ENCODE results near the gene FAM217A. TPM values are rescaled to one million over a fixed set of nuclear protein-coding genes. Genes with fewer than 3 reads are reported as not detected.

Gene FAM217A
- total and polyA plus RNA-seq, 8 donors, result 2.1 to 4.8 (median 2.8) TPM; not detected in 2

DNA sequence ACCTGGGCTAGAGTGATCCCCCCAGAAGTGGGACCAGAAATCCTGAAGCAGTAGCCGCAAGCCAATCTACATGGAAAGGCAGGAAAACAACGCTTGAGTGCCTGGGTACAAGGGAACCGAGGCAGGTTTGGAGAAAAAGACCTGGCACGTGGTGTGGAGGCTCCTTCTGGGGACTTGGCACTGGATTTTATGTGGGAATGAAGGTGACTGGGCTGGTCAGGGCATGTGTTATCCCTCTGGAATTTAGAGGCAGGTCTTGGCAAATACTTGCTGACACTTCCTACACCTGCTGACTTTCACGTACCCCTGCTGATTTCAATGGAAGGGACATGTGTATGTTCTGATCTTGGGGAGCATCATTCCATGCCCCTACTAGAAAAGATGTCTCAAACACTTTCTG, 25.0 kb upstream of the FAM217A start:
- DNase-seq (no peak), ATAC-seq (peak; percentile 54)
- Histone ChIP-seq H3K36me3 (no peaks in the 10 kb centered on the region), H3K4me1 (no peaks in the 10 kb centered on the region), H3K27me3 (no peaks in the 10 kb centered on the region), H3K4me3 (no peak overlapping the region), H3K27ac (no peak overlapping the region), H3K9me3 (no peaks in the 10 kb centered on the region)
- TF ChIP-seq, protein P1, sequence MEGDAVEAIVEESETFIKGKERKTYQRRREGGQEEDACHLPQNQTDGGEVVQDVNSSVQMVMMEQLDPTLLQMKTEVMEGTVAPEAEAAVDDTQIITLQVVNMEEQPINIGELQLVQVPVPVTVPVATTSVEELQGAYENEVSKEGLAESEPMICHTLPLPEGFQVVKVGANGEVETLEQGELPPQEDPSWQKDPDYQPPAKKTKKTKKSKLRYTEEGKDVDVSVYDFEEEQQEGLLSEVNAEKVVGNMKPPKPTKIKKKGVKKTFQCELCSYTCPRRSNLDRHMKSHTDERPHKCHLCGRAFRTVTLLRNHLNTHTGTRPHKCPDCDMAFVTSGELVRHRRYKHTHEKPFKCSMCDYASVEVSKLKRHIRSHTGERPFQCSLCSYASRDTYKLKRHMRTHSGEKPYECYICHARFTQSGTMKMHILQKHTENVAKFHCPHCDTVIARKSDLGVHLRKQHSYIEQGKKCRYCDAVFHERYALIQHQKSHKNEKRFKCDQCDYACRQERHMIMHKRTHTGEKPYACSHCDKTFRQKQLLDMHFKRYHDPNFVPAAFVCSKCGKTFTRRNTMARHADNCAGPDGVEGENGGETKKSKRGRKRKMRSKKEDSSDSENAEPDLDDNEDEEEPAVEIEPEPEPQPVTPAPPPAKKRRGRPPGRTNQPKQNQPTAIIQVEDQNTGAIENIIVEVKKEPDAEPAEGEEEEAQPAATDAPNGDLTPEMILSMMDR (IDR thresholded peaks at IDR 0.05), result no peak
- intact Hi-C loops (cut with DNase I), result no loop called here

- no peaks in the 10 kb centered on the region for H3K36me3 ChIP-seq
- H3K9me3 ChIP-seq, result no peaks in the 10 kb centered on the region
- no peaks in the 10 kb centered on the region for H3K4me1 ChIP-seq
- no peak for ATAC-seq
- DNase-seq, result no peak
- no peak overlapping the region for H3K27ac ChIP-seq
- TF ChIP-seq, protein P1 (IDR thresholded peaks at IDR 0.05), result no peak
- no peaks in the 10 kb centered on the region for H3K27me3 ChIP-seq
- intact Hi-C loops (cut with DNase I), result no loop called here
- no peak overlapping the region for H3K4me3 ChIP-seq
Measured at GRCh38 chr6:4102687-4103244, 23.8 kb upstream of the FAM217A start.

GRCh38 chr6:4101298-4101697, 22.4 kb upstream of the FAM217A start:
- no peak overlapping the region for H3K27ac ChIP-seq
- DNase-seq (no peak), ATAC-seq (no peak)
- H3K9me3 ChIP-seq, result no peaks in the 10 kb centered on the region
- H3K36me3 ChIP-seq, result no peaks in the 10 kb centered on the region
- TF ChIP-seq, protein P1 (IDR thresholded peaks at IDR 0.05), result no peak
- no peak overlapping the region for H3K4me3 ChIP-seq
- H3K27me3 ChIP-seq, result no peaks in the 10 kb centered on the region
- no peaks in the 10 kb centered on the region for H3K4me1 ChIP-seq
- intact Hi-C loops (cut with DNase I), result no loop called here

DNA sequence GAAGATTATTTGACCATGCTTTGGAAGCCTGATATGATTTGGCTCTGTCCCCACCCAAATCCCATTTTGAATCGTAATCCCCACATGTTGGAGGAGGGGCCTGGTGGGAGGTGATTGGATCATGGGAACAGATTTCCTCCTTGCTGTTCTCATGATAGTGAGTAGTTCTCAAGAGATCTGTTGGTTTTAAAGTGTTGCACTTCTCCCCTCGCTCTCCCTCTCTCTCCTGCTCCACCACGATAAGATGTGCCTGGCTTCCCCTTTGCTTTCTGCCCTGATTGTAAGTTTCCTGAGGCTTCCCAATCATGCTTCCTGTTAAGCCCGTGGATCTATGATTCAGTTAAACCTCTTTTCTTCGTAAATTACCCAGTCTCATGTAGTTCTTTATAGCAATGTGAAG, 21.7 kb upstream of the FAM217A start:
- Histone ChIP-seq H3K4me3 (no peak overlapping the region), H3K27me3 (no peaks in the 10 kb centered on the region), H3K4me1 (no peaks in the 10 kb centered on the region), H3K36me3 (no peaks in the 10 kb centered on the region), H3K9me3 (no peaks in the 10 kb centered on the region), H3K27ac (no peak overlapping the region)
- ATAC-seq, result no peak
- intact Hi-C loops (cut with DNase I), result no loop called here
- DNase-seq, result no peak
- TF ChIP-seq, protein P1 (IDR thresholded peaks at IDR 0.05), result no peak

DNA sequence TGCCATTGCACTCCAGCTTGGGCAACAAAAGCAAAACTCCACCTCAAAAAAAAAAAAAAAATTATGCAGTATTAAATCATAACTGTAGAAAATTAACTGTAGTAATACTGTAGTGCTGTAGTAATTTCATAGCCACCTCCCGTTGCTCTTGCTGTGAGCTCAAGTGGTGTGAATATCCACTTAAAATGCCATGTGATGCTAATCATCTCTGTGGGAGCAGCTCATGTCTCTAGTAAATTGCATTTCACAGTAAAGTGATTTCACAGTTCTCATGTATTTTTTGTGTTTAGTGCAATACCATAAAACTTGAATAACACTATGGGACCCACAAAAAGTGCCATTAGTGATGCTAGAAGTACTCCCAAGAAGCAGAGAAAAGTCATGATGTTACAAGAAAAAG, 14.4 kb upstream of the FAM217A start:
- peak; percentile 73 for ATAC-seq
- Histone ChIP-seq H3K27ac (no peak overlapping the region), H3K4me3 (no peak overlapping the region), H3K36me3 (no peaks in the 10 kb centered on the region), H3K4me1 (no peaks in the 10 kb centered on the region), H3K27me3 (no peaks in the 10 kb centered on the region), H3K9me3 (no peaks in the 10 kb centered on the region)
- TF ChIP-seq, protein P1 (IDR thresholded peaks at IDR 0.05), result no peak
- intact Hi-C loops (cut with DNase I), result no loop called here
- no peak for DNase-seq
